A673 (cell line): Measurements from ENCODE around the gene ELAPOR1. TPM values are rescaled to one million over a fixed set of nuclear protein-coding genes. Genes with fewer than 3 reads are reported as not detected.

Source experiments
- BruUV-seq: library from RNA; stranded (reverse); fragments of 400-500 nt; replicated peaks from 2 replicates; lab custom pipeline; 2021; lab: Mats Ljungman, UMichigan
- CTCF ChIA-PET: fragments of 300-600 bp; sonication (Branson Sonifier 250); formaldehyde crosslinking; loops from one replicate; lab custom pipeline; 2022; ENCODE audit warnings: antibody characterized with exemption; lab: Charles Lee
- POLR2A ChIA-PET: fragments of 300-600 bp; sonication (Branson Sonifier 250); formaldehyde crosslinking; loops from one replicate; lab custom pipeline; 2022; ENCODE audit warnings: antibody characterized with exemption; ENCODE audit not compliant: low non-redundant PET; lab: Charles Lee
- DNase-seq: peaks from one replicate; pipeline ENCODE4 v3.0.0-alpha.2; 2015; ENCODE audit warnings: low spot score
- H3K27ac ChIP-seq: fragments of 200-600 bp; sonication (generic); 2 replicates; pipeline ENCODE4 v1.5.1; 2016; ENCODE audit warnings: mixed run types, low read depth, mild to moderate bottlenecking, mixed read lengths, antibody characterized with exemption, low read length; ENCODE audit not compliant: poor library complexity, severe bottlenecking
- H3K27me3 ChIP-seq: fragments of 200-600 bp; sonication (generic); replicated peaks from 2 replicates; pipeline ENCODE4 v1.6.1; 2017; ENCODE audit warnings: mixed run types, low read depth, mild to moderate bottlenecking, mixed read lengths, antibody characterized with exemption, low read length; ENCODE audit not compliant: insufficient read depth, poor library complexity
- H3K36me3 ChIP-seq: fragments of 200-600 bp; sonication (generic); 2 replicates; pipeline ENCODE4 v1.6.1; 2016; ENCODE audit warnings: mixed run types, mild to moderate bottlenecking, mixed read lengths, antibody characterized with exemption, low read length; ENCODE audit not compliant: insufficient read depth, poor library complexity, severe bottlenecking
- H3K4me1 ChIP-seq: fragments of 200-600 bp; sonication (generic); 2 replicates; pipeline ENCODE4 v1.6.1; 2017; ENCODE audit warnings: mixed run types, mild to moderate bottlenecking, mixed read lengths, antibody characterized with exemption, low read length; ENCODE audit not compliant: insufficient read depth, poor library complexity, severe bottlenecking
- H3K4me3 ChIP-seq: fragments of 200-600 bp; sonication (generic); 2 replicates; pipeline ENCODE4 v1.5.1; 2016; ENCODE audit warnings: low read depth, mixed run types, mild to moderate bottlenecking, mixed read lengths, low read length; ENCODE audit not compliant: poor library complexity, severe bottlenecking
- H3K9me3 ChIP-seq: fragments of 200-600 bp; sonication (generic); 2 replicates; pipeline ENCODE4 v1.6.1; 2016; ENCODE audit warnings: mixed run types, low read depth, mild to moderate bottlenecking, mixed read lengths, antibody characterized with exemption, low read length; ENCODE audit not compliant: poor library complexity, severe bottlenecking
- CTCF ChIP-seq: fragments of 300-800, 200-600 bp; sonication (generic); conservative IDR thresholded peaks from 2 replicates; pipeline ENCODE4 v1.5.1; 2017; ENCODE audit warnings: low read depth, mild to moderate bottlenecking, antibody characterized with exemption, low read length, moderate library complexity, mixed read lengths
- EZH2 ChIP-seq: fragments of 200-600 bp; sonication (generic); IDR thresholded peaks from 2 replicates; pipeline ENCODE4 v1.6.1; 2017; ENCODE audit warnings: borderline replicate concordance, low read depth, mild to moderate bottlenecking, mixed read lengths, antibody characterized with exemption, low read length; ENCODE audit not compliant: poor library complexity, severe bottlenecking
- intact Hi-C: fragments of 100-400 bp; cut with micrococcal nuclease; formaldehyde crosslinking; loops from one replicate; pipeline ENCODE4 v1.10.0; 2022; ENCODE audit not compliant: unreplicated experiment
- total RNA-seq: library from RNA; stranded (reverse); gene quantifications from 2 replicates; pipeline ENCODE4 v1.2.3, GENCODE V29; 2021

The ELAPOR1 gene
- total RNA-seq, 1 experiment from 2014 or later = 0.24 TPM

GRCh38 chr1:109160071-109160840 is 46.3 kb downstream of the ELAPOR1 start:
- H3K9me3 ChIP-seq = no peaks in the 10 kb centered on the region
- no peaks in the 10 kb centered on the region for H3K27me3 ChIP-seq
- no peaks in the 10 kb centered on the region for H3K36me3 ChIP-seq
- peaks cover 16% of the 10 kb centered on the region for H3K4me1 ChIP-seq
- BruUV-seq = no TSS peak
- H3K27ac ChIP-seq = no peak overlapping the region
- no peak for DNase-seq
- intact Hi-C loops = no loop called here
- ChIA-PET POLR2A (no interaction called here), CTCF (no interaction called here)
- H3K4me3 ChIP-seq = no peak overlapping the region
- no peak for TF ChIP-seq EZH2
- no peak for TF ChIP-seq CTCF

GRCh38 chr1:109161858-109162606 is 48.1 kb downstream of the ELAPOR1 start:
- BruUV-seq = no TSS peak
- ChIA-PET CTCF (no interaction called here), POLR2A (no interaction called here)
- H3K4me1 ChIP-seq = peaks cover 23% of the 10 kb centered on the region
- H3K27me3 ChIP-seq = no peaks in the 10 kb centered on the region
- H3K27ac ChIP-seq = peak overlapping the region; percentile 55
- no peaks in the 10 kb centered on the region for H3K9me3 ChIP-seq
- intact Hi-C loops = no loop called here
- DNase-seq = peak; percentile 79
- no peak overlapping the region for H3K4me3 ChIP-seq
- TF ChIP-seq CTCF (no peak), EZH2 (no peak)
- no peaks in the 10 kb centered on the region for H3K36me3 ChIP-seq

DNA sequence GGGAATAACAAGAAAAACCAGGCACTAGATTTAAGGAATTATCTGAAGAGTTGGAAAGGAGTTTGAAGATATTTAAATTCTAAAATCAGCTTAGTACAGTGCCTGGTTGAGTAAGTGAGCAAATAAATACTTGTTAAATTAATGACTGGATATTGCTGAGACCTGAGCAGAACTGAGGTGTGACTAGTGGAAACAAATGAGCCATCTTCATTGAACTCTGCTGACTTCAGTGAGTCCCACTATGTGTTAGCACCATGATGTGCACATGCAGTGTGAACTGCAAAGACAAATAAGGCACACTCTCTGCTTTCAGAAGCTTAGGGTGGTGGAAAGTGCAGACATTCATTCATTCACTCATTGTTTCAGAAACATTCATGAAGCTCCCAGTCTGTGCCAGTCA is 48.7 kb downstream of the ELAPOR1 start:
- peaks cover 29% of the 10 kb centered on the region for H3K4me1 ChIP-seq
- ChIA-PET POLR2A (no interaction called here), CTCF (no interaction called here)
- TF ChIP-seq EZH2 (no peak), CTCF (no peak)
- intact Hi-C loops = no loop called here
- no TSS peak for BruUV-seq
- no peak for DNase-seq
- H3K27ac ChIP-seq = peak overlapping the region; percentile 55
- no peaks in the 10 kb centered on the region for H3K36me3 ChIP-seq
- no peak overlapping the region for H3K4me3 ChIP-seq
- no peaks in the 10 kb centered on the region for H3K9me3 ChIP-seq
- no peaks in the 10 kb centered on the region for H3K27me3 ChIP-seq
